IPS-18c (cell line): ENCODE measurements around the gene ETNPPL.
"Not testable (repeated sequence)": the region's sequence is repeated elsewhere in the genome, so short reads cannot be mapped to it uniquely, and the experiment has no call there.

Experiments used
- H3K4me3 ChIP-seq: 2 replicates; pipeline ENCODE4 v1.7.0; 2013; ENCODE audit warnings: low read depth, mild to moderate bottlenecking, low read length, moderate library complexity; ENCODE audit not compliant: insufficient read depth
- H3K9me3 ChIP-seq: one replicate; pipeline ENCODE4 v1.6.1; 2013; ENCODE audit warnings: mild to moderate bottlenecking, low read length, moderate library complexity; ENCODE audit not compliant: control insufficient read depth, insufficient read depth

The ETNPPL gene

DNA sequence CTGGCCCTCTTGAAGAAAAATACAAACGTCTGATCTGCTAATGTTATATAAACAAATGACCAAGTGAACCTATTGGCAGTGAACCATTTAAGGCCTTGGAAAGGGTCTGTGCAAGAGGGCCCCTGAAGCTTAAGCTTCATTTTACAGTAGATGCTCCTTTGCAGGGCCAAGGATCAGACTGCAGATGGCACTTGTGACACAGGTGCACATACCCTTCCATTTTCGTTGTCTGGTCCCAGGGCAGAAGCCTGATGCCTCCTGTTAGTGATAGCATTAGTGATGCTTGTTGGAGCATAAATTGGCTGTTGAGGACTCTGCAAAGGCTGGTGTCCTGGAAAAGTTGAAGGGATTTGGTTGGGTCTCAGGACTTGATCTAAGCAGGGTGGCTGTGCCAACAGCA, 46.5 kb downstream of the ETNPPL start:
- Histone ChIP-seq H3K4me3 (no peak overlapping the region), H3K9me3 (no peaks in the 10 kb centered on the region)

- Histone ChIP-seq H3K9me3 (no peaks in the 10 kb centered on the region), H3K4me3 (peak overlapping the region; percentile 9; the same call in 1 of the 2 replicates)
These were observed 48.0 kb downstream of the ETNPPL start for GRCh38 chr4:108714880-108715279.

DNA sequence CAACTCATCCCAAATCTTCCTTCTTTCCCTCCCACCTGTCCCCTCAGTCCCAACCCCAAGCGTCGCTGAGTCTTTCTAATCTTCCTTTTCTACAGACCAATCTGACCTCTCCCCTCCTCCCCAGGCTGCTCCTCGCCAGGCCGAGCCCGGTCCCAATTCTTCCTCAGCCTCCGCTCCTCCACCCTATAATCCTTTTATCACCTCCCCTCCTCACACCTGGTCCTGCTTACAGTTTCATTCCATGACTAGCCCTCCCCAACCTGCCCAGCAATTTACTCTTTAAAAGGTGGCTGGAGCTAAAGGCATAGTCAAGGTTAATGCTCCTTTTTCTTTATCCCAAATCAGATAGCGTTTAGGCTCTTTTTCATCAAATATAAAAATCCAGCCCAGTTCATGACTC, 52.3 kb downstream of the ETNPPL start:
- H3K4me3 ChIP-seq, H3K9me3 ChIP-seq: not testable (repeated sequence)

DNA sequence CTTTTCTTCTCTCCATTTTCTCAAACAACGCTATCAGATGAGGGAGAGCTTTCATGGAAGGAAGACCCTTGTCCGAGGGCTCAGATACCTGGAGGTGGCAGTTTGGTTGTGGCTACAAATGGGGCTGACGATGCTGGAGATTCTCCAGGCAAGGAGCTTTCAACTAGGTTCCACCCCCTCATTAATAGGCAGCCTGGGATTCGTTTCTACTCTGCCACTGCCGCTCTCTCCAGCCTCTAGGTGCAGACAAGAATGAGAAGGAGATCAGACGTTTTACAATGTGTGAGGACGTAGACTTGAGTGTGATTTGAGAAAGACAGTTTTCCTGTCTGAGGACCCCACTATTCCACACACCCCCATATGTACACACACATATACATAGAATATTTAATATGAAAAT, 53.1 kb downstream of the ETNPPL start:
- Histone ChIP-seq H3K4me3 (no peak overlapping the region), H3K9me3 (peaks cover 2% of the 10 kb centered on the region)

GRCh38 chr4:108709234-108709633, 53.6 kb downstream of the ETNPPL start:
- Histone ChIP-seq H3K9me3 (peaks cover 2% of the 10 kb centered on the region), H3K4me3 (no peak overlapping the region)

GRCh38 chr4:108706289-108706688, 56.6 kb downstream of the ETNPPL start:
- peaks cover 2% of the 10 kb centered on the region for H3K9me3 ChIP-seq

DNA sequence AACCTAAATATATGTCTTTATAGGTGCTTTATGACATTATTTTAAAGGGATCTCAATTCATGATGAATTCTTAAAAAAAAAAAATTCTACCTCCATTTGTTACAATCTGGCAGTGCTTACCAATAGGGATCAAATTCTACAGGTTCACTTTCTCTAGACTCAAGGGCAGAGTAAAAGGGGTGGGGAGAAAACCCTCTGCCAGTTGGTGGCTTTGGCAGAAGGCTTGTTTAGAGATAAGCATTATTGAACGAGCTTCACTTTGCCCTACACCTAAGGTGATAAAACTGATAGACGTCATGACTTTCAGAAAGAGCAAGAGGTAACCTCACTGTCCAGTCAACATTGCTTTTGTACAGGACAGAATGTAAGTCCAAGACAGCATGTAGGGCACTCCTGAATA, 58.9 kb downstream of the ETNPPL start:
- H3K9me3 ChIP-seq = no peaks in the 10 kb centered on the region
- no peak overlapping the region for H3K4me3 ChIP-seq

More at GRCh38 chr4:108706289-108706688, 56.6 kb downstream of the ETNPPL start:
- no peak overlapping the region for H3K4me3 ChIP-seq

GRCh38 chr4:108703370-108703769, 59.5 kb downstream of the ETNPPL start:
- no peaks in the 10 kb centered on the region for H3K9me3 ChIP-seq
- H3K4me3 ChIP-seq = no peak overlapping the region

- H3K9me3 ChIP-seq = no peaks in the 10 kb centered on the region
These were observed 59.9 kb downstream of the ETNPPL start for GRCh38 chr4:108702960-108703359.

DNA sequence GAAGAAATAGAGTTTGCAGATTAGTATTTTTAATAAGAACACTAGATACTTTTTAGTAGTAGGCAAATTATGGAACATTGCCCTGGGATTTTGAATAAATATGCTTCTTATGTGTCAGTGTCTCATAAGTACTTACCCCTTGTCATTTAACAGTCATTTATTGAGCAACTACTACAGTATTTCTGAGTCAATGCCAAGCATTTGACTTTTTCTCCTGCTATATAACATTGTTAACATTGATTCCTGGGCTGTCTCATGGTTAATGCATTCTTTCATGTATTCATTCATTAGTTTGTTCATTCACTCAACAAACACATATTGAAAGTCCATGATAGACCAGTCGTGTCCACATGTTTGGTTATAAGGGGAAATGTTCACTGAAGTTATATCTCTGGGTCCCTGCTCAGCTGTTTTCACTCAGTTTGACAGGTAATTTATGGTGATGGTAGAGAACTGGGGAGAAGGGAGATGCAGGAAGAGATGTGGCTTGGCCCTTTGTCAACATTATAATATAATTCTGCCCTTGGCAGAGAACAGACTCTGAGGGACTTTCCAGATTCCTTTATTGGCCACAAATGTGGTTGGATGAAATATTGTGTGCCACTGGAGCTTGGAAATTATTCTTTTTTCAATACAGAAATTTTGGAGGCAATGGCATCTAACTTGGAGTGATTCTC, 62.6 kb downstream of the ETNPPL start:
- Histone ChIP-seq H3K9me3 (no peaks in the 10 kb centered on the region), H3K4me3 (no peak overlapping the region)

More at GRCh38 chr4:108702960-108703359, 59.9 kb downstream of the ETNPPL start:
- no peak overlapping the region for H3K4me3 ChIP-seq

- H3K9me3 ChIP-seq = no peaks in the 10 kb centered on the region
- H3K4me3 ChIP-seq = no peak overlapping the region
These were observed 66.7 kb downstream of the ETNPPL start for GRCh38 chr4:108696160-108696559.

- no peak overlapping the region for H3K4me3 ChIP-seq
- H3K9me3 ChIP-seq = no peaks in the 10 kb centered on the region
These were observed 67.8 kb downstream of the ETNPPL start for GRCh38 chr4:108695062-108695461.

- Histone ChIP-seq H3K4me3 (no peak overlapping the region), H3K9me3 (no peaks in the 10 kb centered on the region)
These were observed 68.4 kb downstream of the ETNPPL start for GRCh38 chr4:108694423-108694822.

DNA sequence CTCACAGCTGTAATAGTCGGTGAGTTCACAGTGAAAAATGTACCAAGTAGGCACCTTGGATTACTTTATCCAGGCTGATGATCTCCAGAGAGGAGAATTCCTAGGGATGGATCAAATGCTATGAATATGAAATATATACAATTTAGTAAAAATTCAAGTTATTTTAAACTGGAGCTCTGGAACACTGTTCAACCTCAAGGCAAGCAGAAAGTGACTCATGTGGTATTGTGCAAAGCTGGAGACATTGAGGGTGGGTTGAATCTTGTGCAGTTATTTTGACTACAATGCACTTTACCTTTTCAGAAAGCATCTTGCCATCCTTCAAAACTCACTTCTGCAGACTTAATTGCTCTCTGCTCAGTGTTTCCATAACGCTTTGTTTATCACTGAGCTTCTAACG, 69.0 kb downstream of the ETNPPL start:
- no peak overlapping the region for H3K4me3 ChIP-seq
- H3K9me3 ChIP-seq = no peaks in the 10 kb centered on the region

- Histone ChIP-seq H3K9me3 (no peaks in the 10 kb centered on the region), H3K4me3 (no peak overlapping the region)
These were observed 69.6 kb downstream of the ETNPPL start for GRCh38 chr4:108693211-108693610.
